ENCODE data around the gene NIBAN1.
"Not testable (repeated sequence)": the region's sequence is repeated elsewhere in the genome, so short reads cannot be mapped to it uniquely, and the experiment has no call there.

Gene NIBAN1

DNA sequence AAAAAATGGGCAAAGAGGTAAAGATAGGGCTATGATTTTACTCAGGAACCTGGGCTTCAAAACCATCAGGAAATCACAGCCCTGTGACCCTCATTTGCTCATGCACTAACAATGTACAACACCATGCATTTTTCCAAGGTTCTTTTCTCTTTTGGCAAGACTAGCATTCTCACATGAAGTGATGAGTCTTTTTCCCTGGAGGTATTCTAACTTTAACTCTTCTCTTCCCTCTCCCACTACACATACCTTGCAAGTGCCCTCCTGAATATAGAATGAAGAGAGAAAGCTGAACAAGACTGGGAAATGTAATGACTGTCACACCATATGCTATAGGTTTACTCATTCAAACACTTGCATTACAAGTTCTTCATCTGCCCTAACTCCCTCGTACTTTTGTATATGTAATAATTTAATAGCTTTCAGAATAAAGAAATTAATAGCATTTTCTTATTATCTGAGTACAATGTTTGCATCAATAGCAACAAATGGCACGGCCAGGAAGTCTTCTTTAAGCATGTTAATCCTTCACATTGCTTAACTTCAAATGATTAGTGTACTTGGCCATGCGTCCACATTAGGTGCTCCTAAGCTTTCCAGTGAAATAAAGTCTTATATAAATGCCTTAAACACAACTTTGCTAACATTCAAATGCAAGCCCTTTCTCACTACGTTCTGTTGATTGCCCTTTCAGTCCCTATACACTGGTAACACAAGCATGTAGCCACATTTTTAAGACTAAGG lies 1.8 kb downstream of the NIBAN1 start:
- no peak for DNase-seq

DNA sequence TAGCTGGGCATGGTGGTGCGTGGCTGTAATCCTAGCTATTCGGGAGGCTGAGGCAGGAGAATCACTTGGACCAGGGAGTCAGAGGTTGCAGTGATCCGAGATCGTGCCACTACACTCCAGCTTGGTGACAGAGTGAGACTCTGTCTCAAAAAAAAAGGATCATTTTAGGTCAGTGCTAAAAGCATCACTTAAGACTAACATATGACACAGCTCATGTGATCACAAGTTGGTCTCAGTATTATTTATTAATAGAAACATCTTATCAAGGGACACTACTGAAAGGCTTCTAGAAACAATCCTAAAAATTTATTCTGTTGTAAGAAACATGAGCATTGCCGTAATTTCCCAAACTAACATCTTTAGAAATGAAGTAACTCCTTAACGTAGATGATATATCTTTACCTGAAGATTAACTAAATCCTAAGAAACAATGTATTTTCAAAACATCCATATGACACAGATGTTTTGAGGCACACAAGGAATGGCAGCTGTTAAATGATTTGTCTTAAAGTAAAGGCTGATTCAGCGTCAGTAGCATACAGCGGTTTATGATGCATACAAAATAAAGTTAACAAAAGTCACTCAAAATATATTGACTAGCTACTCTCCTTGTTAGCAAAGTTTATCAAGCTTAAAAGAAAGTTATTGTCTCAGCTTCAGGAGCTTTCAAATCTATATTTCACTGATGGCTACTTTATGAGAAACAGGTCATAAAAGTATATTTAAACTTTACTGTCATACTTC lies 2.6 kb downstream of the NIBAN1 start:
- no peak for DNase-seq

DNA sequence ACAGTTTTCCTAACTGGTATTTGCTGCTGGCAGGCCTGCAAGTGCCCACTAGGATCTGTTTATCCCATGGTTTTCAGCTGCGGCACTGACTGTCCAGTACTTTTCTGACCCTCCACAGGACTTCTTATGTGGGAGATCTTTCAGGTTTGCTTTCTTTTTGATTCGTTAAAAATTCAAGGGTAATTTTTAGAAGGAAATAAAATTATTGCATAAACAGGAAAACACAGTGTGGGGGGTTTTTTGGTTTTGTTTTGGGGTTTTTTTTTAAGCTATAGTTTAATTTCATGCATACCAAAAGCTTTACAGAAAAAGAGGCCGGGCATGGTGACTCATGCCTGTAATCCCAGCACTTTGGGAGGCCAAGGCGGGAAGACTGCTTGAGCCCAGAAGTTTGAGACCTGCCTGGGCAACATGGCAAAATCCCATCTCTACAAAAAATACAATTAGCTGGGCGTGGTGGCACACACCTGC lies 3.6 kb downstream of the NIBAN1 start:
- DNase-seq = no peak

DNA sequence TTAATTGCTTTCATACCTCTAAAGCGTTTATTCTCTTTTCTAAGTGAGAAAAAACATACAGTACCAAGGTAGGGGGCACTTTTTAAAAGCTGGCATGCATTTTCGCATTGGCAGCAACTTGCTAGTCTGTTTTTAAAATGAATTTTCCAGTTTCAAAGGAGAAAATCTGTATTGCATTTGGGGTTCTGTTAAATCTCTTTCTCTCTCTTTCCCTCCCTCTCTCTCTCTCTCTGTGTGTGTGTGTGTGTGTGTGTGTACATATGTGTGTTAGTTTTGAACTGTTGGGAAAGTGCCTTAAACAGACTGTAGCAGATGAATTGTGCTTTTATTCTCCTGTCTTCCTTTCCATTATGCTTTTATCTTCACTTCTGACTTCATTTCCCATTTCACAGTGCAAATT lies 7.3 kb downstream of the NIBAN1 start:
- DNase-seq = no peak

DNA sequence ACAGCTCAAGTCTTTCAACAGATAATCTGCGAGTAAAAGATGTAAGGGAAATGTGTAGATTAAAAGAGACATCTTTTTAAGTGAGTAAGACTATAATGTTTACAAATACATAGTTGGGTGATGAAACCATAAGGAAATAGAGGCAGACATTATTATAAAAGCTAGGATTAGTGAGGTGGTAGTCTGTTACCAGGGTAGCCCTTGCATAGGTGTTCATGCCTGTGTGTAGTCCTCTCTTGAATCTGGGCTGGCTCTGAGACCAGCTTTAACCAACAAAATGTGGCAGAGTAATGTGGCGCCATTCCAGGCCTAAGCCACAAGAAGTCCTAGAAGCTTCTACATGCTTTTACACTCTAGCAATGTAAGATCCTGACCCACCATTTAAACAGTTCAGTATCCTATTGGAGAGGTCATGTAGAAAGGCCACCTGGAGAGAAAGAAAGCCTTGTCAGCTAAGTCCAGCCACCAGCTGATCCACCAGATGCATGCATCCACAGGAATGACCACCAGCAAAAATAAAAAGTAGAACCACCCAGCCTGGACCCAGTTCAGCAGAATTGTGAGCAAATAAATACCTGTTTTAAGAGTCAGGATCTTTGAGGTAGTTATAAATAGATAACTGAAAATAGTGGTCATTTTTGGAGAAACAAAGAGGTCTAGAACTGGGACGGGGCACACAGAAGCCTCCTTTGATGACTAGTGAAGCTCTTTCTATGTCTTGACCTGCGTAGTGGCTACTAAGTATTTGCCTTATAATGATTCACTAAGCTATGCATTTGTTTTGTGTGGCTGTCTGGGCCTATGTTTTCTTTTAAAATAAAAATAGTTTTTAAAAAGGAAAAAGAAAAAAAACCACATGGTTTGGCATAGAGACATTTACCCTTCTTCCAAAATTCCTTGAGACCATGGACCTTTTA lies 8.1 kb downstream of the NIBAN1 start:
- DNase-seq = no peak

DNA sequence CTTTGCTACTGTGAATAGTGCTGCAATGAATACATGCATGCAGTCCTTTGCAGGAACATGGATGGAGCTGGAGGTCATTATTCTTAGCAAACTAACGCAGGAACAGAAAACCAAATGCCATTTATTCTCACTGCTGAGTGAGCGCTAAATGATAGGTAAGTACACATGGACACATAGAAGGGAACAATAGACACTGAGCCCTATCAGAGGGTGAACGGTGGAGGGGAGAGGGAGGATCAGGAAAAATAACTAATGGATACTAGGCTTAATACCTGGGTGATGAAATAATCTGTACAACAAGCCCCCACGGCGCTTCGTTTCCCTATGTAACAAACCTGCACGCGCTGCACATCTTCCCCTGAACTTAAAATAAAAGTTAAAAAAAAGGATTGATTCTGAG lies 8.9 kb downstream of the NIBAN1 start:
- DNase-seq = no peak

DNA sequence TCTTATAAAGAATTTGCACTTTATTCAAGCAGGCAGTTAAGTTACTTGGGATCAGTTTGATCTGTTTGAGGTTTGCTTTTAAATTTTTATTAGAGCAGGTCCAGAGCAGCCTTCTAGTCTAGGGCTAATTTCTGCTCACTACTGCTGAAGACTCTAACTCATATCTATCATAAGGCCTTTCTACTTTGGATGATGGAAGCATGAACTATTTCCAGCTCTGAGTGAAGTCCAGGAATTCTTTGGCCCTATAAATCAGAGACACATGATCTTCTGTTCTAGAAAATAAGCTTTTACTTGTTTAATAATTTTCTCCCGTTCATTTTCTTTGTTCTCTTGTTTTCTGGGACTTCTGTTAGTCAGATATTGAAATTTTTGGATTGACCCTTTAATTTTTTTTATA lies 14.7 kb downstream of the NIBAN1 start:
- no peak for DNase-seq

DNA sequence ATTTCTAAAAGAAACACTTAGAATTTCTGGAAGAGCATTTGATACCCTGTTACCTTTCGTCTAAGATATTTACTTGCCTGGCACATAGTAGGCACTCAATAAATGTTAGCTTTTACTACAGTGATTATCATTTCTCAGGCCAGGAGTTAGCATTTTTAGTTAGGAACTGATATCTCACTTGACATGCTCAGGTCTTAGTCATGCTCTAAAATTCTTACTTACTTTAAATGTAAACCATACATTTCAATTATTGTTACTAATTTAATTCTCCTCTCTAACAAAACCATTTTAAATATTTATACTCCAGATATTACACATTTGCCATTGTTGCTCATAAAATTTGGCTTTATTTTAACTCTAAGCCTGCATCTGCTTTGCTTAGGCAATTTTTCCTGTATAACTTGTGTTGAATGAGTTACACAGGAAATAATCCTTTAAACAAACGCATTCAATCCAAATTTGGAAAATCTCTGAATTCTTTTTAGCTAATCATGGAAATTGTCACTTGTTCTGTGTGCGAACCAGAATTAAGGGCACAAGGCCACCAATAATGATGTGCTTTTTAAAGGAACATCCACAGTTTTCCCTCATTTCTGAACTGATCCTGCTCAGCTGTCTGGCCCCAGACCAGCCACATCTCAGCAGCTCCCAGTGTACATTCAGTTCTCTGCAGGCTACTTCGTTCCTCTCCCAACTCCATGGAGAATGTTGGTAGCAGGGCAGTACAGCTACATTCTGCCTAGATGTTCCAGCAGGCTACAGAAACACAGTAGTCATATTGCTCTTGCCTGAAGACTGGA lies 15.6 kb downstream of the NIBAN1 start:
- no peak for DNase-seq

DNA sequence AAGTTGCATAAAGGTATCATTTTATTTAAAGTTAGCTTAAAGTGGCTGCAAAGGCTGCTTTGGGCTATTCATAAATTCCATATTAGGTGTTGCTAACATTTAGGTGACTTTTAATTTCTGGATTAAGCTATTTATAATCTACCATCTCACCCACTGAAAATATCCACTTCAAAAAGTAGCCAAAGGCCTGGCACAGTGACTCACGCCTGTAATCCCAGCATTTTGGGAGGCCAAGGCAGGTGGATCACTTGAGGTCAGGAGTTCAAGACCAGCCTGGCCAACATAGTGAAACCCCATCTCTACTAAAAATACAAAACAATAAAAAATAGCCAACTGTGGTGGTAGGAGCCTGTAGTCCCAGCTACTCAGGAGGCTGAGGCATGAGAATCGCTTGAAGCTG lies 16.4 kb downstream of the NIBAN1 start:
- DNase-seq = not testable (repeated sequence)

DNA sequence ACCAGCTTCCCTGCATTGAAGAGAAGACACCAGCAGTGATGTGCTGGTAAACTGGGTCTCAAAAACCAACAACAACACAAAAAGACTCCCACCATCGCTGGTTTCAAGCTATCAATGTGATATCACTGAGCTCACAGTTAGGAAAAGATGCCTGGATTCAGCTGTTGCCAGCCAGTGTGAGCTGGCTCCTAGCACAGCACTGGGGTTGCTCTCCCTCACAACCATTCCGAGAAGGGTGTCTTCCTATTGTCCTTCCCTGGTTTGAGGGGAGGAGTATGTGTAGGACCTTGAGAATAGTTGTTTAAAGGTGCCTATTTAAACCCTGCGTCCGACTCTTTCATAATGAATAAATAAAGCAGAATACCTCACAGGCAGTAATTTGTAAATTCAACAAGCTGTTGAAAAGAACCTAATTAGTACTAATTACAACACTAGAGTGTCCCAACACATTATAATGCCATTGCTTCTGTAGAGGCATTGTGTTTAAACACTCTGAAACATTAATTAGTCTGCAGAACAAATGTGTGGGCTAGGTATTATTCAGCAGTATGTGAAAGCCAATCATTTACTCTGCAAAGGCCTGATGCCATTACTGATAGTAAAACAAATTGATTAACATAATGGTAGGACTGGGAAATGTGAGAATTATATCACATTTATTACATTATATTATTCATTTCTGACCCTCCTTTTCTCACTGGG lies 17.2 kb downstream of the NIBAN1 start:
- no peak for DNase-seq

DNA sequence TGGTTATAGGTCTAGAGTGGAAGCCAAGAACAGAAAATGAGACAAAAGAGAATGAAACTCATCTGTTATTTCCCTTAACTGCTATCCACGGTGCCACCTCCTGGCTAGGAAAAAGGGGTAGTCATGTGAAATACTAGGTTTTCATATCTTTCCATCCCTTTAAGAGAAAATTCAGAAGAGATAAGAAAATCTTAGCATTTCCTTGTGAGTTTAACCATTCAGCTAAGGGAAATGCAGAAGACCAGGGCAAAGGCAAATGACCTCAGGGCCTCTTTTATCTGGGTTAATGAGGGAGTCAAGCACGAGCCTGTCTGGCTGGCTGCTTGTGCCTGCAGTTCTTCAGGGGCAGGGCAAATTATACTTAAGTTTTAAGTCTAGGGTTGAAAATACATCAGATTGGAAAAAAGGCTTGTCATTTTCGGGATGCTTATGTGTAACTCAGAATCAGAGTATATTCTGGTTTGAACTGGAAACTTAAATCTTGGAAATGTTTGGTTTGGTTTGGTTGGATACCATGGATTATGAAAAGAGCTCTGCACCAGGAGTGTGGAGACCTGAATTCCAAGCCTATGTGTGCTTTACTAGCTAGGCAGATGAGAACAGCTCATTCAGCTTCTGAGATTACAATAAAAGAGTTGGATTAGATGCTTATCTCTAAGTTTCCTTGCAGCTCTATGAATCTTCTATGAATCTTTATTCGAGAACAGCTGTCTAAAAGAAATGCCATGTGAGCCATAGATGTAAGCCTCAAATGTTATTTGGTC lies 19.9 kb downstream of the NIBAN1 start:
- DNase-seq = no peak

DNA sequence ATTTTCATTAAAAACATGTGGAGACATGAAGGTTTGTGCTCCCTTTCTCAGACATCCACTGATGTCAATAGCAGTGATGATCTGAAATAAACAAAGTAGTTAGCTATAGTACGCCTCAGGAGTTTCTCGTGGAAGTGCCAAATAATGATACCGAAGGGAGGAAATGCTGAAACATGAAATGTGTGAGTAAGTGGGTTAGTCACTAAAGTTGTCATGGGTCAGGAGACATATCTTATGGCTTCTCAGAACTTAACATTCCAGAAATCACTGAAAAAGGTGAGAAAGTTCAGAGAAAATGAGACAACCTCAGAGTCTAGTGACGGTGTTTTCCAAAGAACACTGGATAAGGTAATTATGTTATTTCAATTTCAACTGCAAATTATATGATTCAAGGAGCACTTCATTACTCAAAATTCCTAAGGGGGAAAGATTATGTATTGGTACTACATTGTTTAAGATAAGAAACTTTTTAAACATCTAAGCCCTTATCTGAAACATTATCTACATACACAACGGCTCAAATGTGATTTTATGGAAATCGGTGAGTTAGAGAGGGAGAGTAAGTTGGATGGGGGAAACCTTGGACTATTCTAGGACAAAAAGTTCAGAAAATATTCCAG lies 20.6 kb downstream of the NIBAN1 start:
- no peak for DNase-seq

DNA sequence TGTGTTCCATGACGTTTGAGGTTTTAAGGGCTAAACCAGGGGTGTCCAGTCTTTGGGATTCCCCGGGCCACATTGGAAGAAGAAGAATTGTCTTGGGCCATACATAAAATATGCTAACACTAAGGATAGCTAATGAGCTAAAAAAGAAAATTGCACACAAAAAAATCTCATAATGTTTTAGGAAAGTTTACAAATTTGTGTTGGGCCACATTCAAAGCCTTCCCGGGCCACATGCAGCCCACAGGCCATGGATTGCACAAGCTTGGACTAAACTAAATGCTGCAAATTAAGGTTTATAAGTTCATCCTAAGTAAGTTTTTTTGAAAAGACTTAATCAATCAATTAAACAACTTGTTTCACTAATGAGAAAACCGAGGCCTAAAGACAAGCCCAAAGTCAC lies 21.9 kb downstream of the NIBAN1 start:
- DNase-seq = no peak

DNA sequence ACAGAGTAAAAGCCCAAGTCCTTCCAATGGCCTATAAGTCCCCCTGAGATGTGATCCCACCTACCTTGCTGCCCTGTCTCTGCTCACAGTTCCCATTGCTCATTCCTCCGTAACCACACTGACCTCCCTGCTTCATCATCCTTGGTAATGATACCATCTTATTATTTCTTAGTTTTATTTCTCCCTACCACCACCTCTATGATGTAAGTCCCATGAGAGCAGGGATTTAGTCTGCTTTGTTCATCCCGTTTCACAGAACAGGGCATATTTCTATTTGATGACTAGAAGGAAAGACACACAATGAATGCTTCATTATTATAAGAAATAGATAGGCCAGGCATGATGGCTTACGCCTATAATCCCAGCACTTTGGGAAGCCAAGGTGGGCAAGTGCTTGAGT lies 22.5 kb downstream of the NIBAN1 start:
- no peak for DNase-seq

DNA sequence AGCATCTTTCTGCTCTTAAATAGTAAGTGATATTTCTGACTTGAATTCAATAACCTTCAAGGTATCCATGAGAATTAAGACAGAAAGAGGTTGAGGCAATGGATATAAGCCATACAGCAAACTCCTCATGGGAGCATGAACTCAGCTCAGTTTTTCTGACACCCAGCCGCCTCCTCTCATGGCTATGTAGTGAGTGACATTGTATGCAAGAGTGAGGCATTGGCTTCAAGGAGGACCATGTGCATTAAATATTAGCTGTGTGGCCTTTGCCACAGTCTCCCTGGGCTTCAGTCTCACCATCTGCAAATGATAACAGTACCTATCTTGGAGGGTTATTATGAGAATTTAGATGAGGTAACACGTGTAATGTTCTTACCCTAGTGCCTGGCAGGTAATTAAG lies 23.4 kb downstream of the NIBAN1 start:
- DNase-seq = no peak

DNA sequence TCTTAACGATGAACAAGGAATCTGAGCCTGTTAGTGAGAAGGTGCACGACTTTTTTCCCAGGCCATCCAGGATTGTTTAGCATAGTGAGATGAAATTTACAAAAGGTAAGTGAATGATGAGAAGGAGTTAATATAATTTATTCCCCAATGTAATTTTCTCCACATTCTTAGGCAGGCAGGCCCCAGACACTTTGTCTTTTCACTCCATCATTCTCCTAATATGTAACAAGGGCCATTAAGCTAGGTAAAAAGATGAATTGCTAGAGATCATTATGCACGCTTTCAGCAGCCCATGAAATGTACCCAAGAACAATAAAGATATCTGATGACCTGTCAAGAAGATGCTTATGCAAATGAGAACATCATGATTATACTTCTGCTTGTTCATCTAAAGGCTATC lies 24.1 kb downstream of the NIBAN1 start:
- no peak for DNase-seq

DNA sequence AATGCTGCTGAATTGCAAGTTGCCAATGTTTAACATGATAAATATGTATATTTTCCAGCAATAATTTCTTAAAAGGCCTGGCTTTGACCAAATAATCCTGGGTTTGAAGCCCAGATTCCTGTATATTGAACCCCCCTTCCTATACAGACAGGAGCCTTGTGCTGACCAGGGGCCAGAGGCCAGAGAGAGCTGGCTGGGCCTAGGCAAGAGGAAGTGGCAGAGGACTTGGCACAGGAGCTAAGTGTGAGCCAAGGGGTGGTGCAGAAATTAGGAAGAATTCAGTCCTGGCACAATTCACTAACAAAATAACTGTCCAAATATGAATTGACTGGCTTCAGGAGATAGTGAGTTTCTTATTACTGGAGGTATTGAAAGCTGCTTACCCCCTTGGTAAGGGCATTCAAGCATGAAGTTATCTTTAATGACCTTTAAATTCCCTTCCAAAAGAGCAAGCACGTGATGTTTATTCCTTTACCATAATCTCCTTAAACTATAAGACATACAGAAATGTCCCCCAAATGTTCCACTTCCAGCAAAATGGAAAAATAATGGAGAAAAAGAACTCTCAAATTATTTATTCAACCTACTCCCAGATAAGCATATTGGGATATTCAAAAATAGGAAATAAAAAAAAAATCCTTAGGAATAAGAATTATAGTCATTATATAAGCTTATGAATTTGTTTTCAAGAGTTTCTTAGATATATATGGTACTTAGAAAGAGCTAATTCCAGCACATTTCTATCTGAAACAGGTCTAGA lies 26.6 kb downstream of the NIBAN1 start:
- no peak for DNase-seq

DNA sequence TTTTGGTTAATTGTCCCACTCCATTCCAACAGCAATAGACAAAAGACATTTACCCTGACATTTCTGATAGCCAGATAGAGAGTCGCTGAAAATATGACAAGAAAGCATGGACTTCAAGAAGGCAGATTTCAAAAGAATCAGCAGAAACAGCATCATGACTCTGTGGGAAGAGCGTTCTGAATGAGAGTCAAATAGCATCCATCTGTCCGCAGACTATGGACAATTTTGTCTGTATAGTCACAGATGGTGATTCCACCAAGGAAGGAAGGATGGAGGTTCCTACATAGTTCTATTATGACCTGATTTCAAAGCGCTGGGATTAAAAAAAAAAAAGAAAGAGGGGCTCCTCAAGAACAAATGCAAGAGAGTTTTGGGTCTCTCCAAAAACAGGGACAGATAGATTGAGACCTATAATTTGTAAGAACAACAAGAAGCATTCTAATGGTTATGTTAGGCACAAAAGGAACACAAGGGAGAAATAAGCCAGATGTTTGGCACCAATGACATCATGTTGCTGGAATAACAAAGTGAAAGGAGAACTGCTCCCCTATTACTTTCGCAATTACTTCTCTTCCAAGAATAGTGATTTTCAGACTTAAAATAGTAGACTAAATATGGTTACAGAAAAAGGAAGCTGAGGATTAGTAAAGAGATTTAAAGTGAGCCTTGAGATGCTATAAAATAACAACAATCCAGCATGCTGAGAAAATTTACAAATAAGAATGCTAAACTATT lies 28.5 kb downstream of the NIBAN1 start:
- no peak for DNase-seq

DNA sequence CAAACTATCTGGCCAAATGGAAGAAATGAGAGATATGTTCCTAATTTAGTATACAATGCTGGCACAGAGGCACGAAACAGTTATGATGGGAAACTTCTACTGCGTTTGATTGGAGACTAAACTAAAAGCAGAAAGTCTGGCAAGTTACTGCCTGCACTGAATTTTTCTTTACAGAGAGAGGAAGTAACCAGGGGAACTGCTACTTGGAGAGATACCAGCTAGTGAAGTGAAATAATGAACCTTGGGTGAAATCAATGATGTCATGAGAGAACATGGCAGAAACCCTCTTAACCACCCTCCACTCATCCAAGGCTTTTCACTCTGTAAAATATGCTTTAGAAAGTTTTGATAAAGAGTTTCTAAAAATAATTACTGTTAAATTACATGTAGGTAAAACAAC lies 29.3 kb downstream of the NIBAN1 start:
- DNase-seq = no peak

Measured in activated CD4-positive, CD25-positive, alpha-beta regulatory T cell treated with anti-CD3 and anti-CD28 coated beads, Interleukin-2, amount 50 U/mL, for 72 hours (primary cell).